Neural cell (in vitro differentiated cells): ENCODE data around the gene TIAL1. TPM values are rescaled to one million over a fixed set of nuclear protein-coding genes. Genes with fewer than 3 reads are reported as not detected.
A peak's percentile ranks its signal among the peaks of the same experiment; 100 is the strongest.

Experiments
- H2AFZ ChIP-seq: fragments of 200-600, 300-800 bp; sonication (generic), shearing (Covaris generic); 2 replicates; pipeline ENCODE4 v1.6.0; 2014; ENCODE audit warnings: low read depth, mild to moderate bottlenecking, antibody characterized with exemption, low read length, moderate library complexity
- H3F3A ChIP-seq: fragments of 200-600 bp; shearing (Covaris generic); 2 replicates; pipeline ENCODE4 v1.6.1; 2016; ENCODE audit warnings: mild to moderate bottlenecking, moderate library complexity, mixed read lengths, antibody characterized with exemption, low read length; ENCODE audit not compliant: insufficient read depth, poor library complexity, severe bottlenecking
- H3K27ac ChIP-seq: fragments of 200-600, 300-800 bp; sonication (generic), shearing (Covaris generic); 2 replicates; pipeline ENCODE4 v1.5.1; 2014; ENCODE audit warnings: mild to moderate bottlenecking, low read length, moderate library complexity
- H3K27me3 ChIP-seq: fragments of 300-800, 200-600 bp; sonication (generic), shearing (Covaris generic); 2 replicates; pipeline ENCODE4 v1.6.0; 2014; ENCODE audit warnings: mild to moderate bottlenecking, low read depth, low read length, moderate library complexity; ENCODE audit not compliant: insufficient read depth
- H3K36me3 ChIP-seq: fragments of 300-800, 200-600 bp; sonication (generic), shearing (Covaris generic); 2 replicates; pipeline ENCODE4 v1.5.1; 2014; ENCODE audit warnings: mild to moderate bottlenecking, antibody characterized with exemption, low read length, moderate library complexity; ENCODE audit not compliant: insufficient read depth
- H3K4me2 ChIP-seq: fragments of 300-800, 200-600 bp; sonication (generic), shearing (Covaris generic); 2 replicates; pipeline ENCODE4 v1.6.0; 2014; ENCODE audit warnings: mild to moderate bottlenecking, low read length
- H3K4me3 ChIP-seq: fragments of 300-800, 200-600 bp; sonication (generic), shearing (Covaris generic); 2 replicates; pipeline ENCODE4 v1.5.1; 2014; ENCODE audit warnings: mild to moderate bottlenecking, low read length, moderate library complexity
- H3K79me2 ChIP-seq: fragments of 200-600 bp; shearing (Covaris generic); replicated peaks from 2 replicates; pipeline ENCODE4 v1.6.0; 2014; ENCODE audit warnings: mild to moderate bottlenecking, low read length, moderate library complexity; ENCODE audit not compliant: insufficient read depth
- H3K9ac ChIP-seq: fragments of 300-800, 200-600 bp; sonication (generic), shearing (Covaris generic); 2 replicates; pipeline ENCODE4 v1.6.1; 2016; ENCODE audit warnings: mild to moderate bottlenecking, low read length, mixed read lengths
- H3K9me2 ChIP-seq: fragments of 200-600 bp; shearing (Covaris generic); 2 replicates; pipeline ENCODE4 v1.6.1; 2016; ENCODE audit warnings: mild to moderate bottlenecking, low read length, mixed read lengths; ENCODE audit not compliant: insufficient read depth
- H3K9me3 ChIP-seq: fragments of 200-600, 300-800 bp; sonication (generic), shearing (Covaris generic); 2 replicates; pipeline ENCODE4 v1.6.1; 2016; ENCODE audit warnings: mild to moderate bottlenecking, mixed run types, low read length, moderate library complexity, mixed read lengths
- H4K20me1 ChIP-seq: fragments of 200-600 bp; shearing (Covaris generic); 2 replicates; pipeline ENCODE4 v1.6.1; 2016; ENCODE audit warnings: mild to moderate bottlenecking, mixed run types; ENCODE audit not compliant: insufficient read depth
- CTCF ChIP-seq: fragments of 450-650 bp; IDR thresholded peaks from 2 replicates; pipeline ENCODE4 v1.5.1; 2014; ENCODE audit warnings: antibody characterized with exemption, mild to moderate bottlenecking, moderate library complexity; ENCODE audit not compliant: poor library complexity, severe bottlenecking
- EP300 ChIP-seq: fragments of 450-650 bp; conservative IDR thresholded peaks from 2 replicates; pipeline ENCODE4 v1.6.1; 2014; ENCODE audit warnings: antibody characterized with exemption, mild to moderate bottlenecking, moderate library complexity; ENCODE audit not compliant: poor library complexity, severe bottlenecking
- EZH2 ChIP-seq: fragments of 200-600, 300-800 bp; shearing (Covaris generic), sonication (generic); IDR thresholded peaks from 2 replicates; pipeline ENCODE4 v1.6.1; 2014; ENCODE audit warnings: antibody characterized with exemption, low read length, borderline replicate concordance, mild to moderate bottlenecking; ENCODE audit not compliant: insufficient read depth, poor library complexity, severe bottlenecking
- MXI1 ChIP-seq: fragments of 450-650 bp; conservative IDR thresholded peaks from 2 replicates; pipeline ENCODE4 v1.6.1; 2014; ENCODE audit warnings: antibody characterized with exemption, mild to moderate bottlenecking; ENCODE audit not compliant: poor library complexity, severe bottlenecking
- POLR2AphosphoS5 ChIP-seq: IDR thresholded peaks from 2 replicates; pipeline ENCODE4 v1.6.1; 2012
- RAD21 ChIP-seq: fragments of 450-650 bp; conservative IDR thresholded peaks from 2 replicates; pipeline ENCODE4 v1.6.1; 2014; ENCODE audit warnings: antibody characterized with exemption, mild to moderate bottlenecking, moderate library complexity
- REST ChIP-seq: IDR thresholded peaks from 2 replicates; pipeline ENCODE4 v1.6.1; 2012; ENCODE audit warnings: borderline replicate concordance
- SMC3 ChIP-seq: fragments of 450-650 bp; conservative IDR thresholded peaks from 2 replicates; pipeline ENCODE4 v1.6.1; 2014; ENCODE audit warnings: antibody characterized with exemption, mild to moderate bottlenecking, moderate library complexity; ENCODE audit not compliant: poor library complexity
- TAF1 ChIP-seq: IDR thresholded peaks from 2 replicates; pipeline ENCODE4 v1.6.1; 2012; ENCODE audit warnings: low read depth
- polyA plus RNA-seq: library from polyadenylated mRNA; depleted of rRNA; stranded (reverse); fragments of >200 nt; gene quantifications from 2 replicates; pipeline ENCODE4 v1.2.3, GENCODE V29; 2014

TIAL1 gene
- polyA plus RNA-seq, 1 donor from 2014 or later: 85.1 TPM

- H2AFZ ChIP-seq: no peak overlapping the region
- H3F3A ChIP-seq: no peaks in the 10 kb centered on the region
- no peaks in the 10 kb centered on the region for H3K36me3 ChIP-seq
- H4K20me1 ChIP-seq: no peaks in the 10 kb centered on the region
- H3K4me2 ChIP-seq: no peak overlapping the region
- no peaks in the 10 kb centered on the region for H3K79me2 ChIP-seq
- H3K9me2 ChIP-seq: no peaks in the 10 kb centered on the region
- H3K9me3 ChIP-seq: no peaks in the 10 kb centered on the region
- peak overlapping the region; percentile 76 for H3K4me3 ChIP-seq
- H3K27ac ChIP-seq: no peak overlapping the region
- peak overlapping the region; percentile 26 for H3K9ac ChIP-seq
- TF ChIP-seq RAD21 (no peak), CTCF (no peak), POLR2AphosphoS5 (no peak), REST (no peak), SMC3 (no peak), TAF1 (no peak), EZH2 (no peak), EP300 (no peak), MXI1 (no peak)
- H3K27me3 ChIP-seq: peaks cover 54% of the 10 kb centered on the region
These were observed 55.1 kb downstream of the TIAL1 start for GRCh38 chr10:119541459-119542356.

- Histone ChIP-seq H3K9me3 (no peaks in the 10 kb centered on the region), H3K4me3 (no peak overlapping the region), H3K4me2 (no peak overlapping the region), H3K27ac (no peak overlapping the region), H3K27me3 (peaks cover 54% of the 10 kb centered on the region), H3K79me2 (no peaks in the 10 kb centered on the region), H2AFZ (no peak overlapping the region), H3F3A (no peaks in the 10 kb centered on the region), H3K36me3 (no peaks in the 10 kb centered on the region), H3K9ac (no peak overlapping the region), H3K9me2 (no peaks in the 10 kb centered on the region), H4K20me1 (no peaks in the 10 kb centered on the region)
- no peak for TF ChIP-seq REST
- TF ChIP-seq POLR2AphosphoS5: no peak
These were observed 55.7 kb downstream of the TIAL1 start for GRCh38 chr10:119541046-119541445.
